HepG2 (cell line): Measurements from ENCODE around the gene ENTPD6. TPM values are rescaled to one million over a fixed set of nuclear protein-coding genes. Genes with fewer than 3 reads are reported as not detected.

Experiments
- ATAC-seq: fragments of 200-7000 bp; cut with Tn5 transposase; 3 replicates; pipeline ENCODE4 v1.9.1; 2020; ENCODE audit warnings: mild to moderate bottlenecking, moderate library complexity
- BruUV-seq: library from RNA; stranded (reverse); fragments of 400-500 nt; replicated peaks from 2 replicates; lab custom pipeline; 2021; lab: Mats Ljungman, UMichigan
- CTCF ChIA-PET: fragments of 300-600 bp; formaldehyde crosslinking; extraction: SDS; loops from one replicate; lab custom pipeline; 2021; ENCODE audit warnings: low total read pairs, inconsistent platforms, low intra/inter-chr PET ratio; lab: Yijun Ruan, JAX
- POLR2A ChIA-PET: fragments of 350-600 bp; sonication (Branson Sonifier 250); formaldehyde crosslinking; loops from one replicate; lab custom pipeline; 2020; ENCODE audit warnings: antibody characterized with exemption, inconsistent platforms; lab: Yijun Ruan, JAX
- DNase-seq: peaks from one replicate; pipeline ENCODE4 v3.0.0-alpha.2; 2015; ENCODE audit warnings: low spot score
- FAIRE-seq: peaks from 3 replicates; lab custom pipeline; 2011; peaks lifted over from hg19 to GRCh38; lab: Jason Lieb, UNC
- H2AFZ ChIP-seq: one replicate; pipeline ENCODE4 v1.6.1; 2011; ENCODE audit warnings: low read length, inconsistent platforms
- H3K27ac ChIP-seq: fragments of 300-600 bp; 3 replicates; pipeline ENCODE4 v1.8.0; 2011; ENCODE audit warnings: mixed run types, mild to moderate bottlenecking, mixed read lengths, low read length, inconsistent platforms; ENCODE audit not compliant: insufficient read depth; ENCODE audit errors: extremely low read length
- H3K27me3 ChIP-seq, 2 experiments: fragments of 200-600 bp in 1 of 2; 2 replicates in 1 of 2; 3 replicates in 1 of 2; pipeline versions ENCODE4 v1.6.0 to v1.8.0; 2011; ENCODE audit warnings: low read length in 2 of 2, mild to moderate bottlenecking in 2 of 2, moderate library complexity in 2 of 2, inconsistent platforms in 1 of 2; ENCODE audit not compliant: insufficient read depth in 2 of 2, control insufficient read depth in 1 of 2
- H3K36me3 ChIP-seq, 2 experiments: fragments of 200-600 bp in 1 of 2; replicated peaks in 1 of 2; 2 replicates in 1 of 2; 3 replicates in 1 of 2; pipeline versions ENCODE4 v1.5.1 to v1.8.0; 2011; ENCODE audit warnings: low read length in 2 of 2, inconsistent platforms in 1 of 2; ENCODE audit not compliant: insufficient read depth in 2 of 2, control insufficient read depth in 1 of 2
- H3K4me1 ChIP-seq: 2 replicates; pipeline ENCODE4 v1.5.1; 2012; ENCODE audit warnings: low read length, inconsistent platforms; ENCODE audit not compliant: insufficient read depth
- H3K4me2 ChIP-seq: 2 replicates; pipeline ENCODE4 v1.6.0; 2011; ENCODE audit warnings: low read depth, low read length, inconsistent platforms
- H3K4me3 ChIP-seq, 3 experiments: fragments of 200-600 bp in 1 of 3; sonication (generic), shearing (Covaris generic) in 1 of 3; replicated peaks in 1 of 3; 2 replicates each; pipeline ENCODE4 v1.5.1; 2011 to 2016; ENCODE audit warnings: low read length in 3 of 3, inconsistent platforms in 2 of 3, low read depth in 2 of 3, mild to moderate bottlenecking in 2 of 3, control low read depth in 1 of 3, mixed read lengths in 1 of 3; ENCODE audit not compliant: insufficient read depth in 1 of 3
- H3K79me2 ChIP-seq: one replicate; pipeline ENCODE4 v1.6.1; 2011; ENCODE audit warnings: low read length, inconsistent platforms; ENCODE audit not compliant: insufficient read depth
- H3K9ac ChIP-seq: 2 replicates; pipeline ENCODE4 v1.6.0; 2011; ENCODE audit warnings: mild to moderate bottlenecking, low read depth, low read length, inconsistent platforms; ENCODE audit not compliant: insufficient read depth
- H3K9me3 ChIP-seq: 2 replicates; pipeline ENCODE4 v1.5.1; 2012; ENCODE audit warnings: mild to moderate bottlenecking, low read length
- H4K20me1 ChIP-seq: 2 replicates; pipeline ENCODE4 v1.6.0; 2011; ENCODE audit warnings: inconsistent platforms, mild to moderate bottlenecking, low read length, moderate library complexity; ENCODE audit not compliant: insufficient read depth
- CENPBD1 ChIP-seq: sonication (generic); formaldehyde crosslinking; IDR thresholded peaks from 2 replicates; pipeline ENCODE4 v1.8.0; 2022; ENCODE audit warnings: missing genetic modification reagents, low read depth, mild to moderate bottlenecking, borderline replicate concordance
- CHCHD3 ChIP-seq: sonication (generic); formaldehyde crosslinking; IDR thresholded peaks from 2 replicates; pipeline ENCODE4 v1.8.0; 2022; ENCODE audit warnings: mild to moderate bottlenecking, missing genetic modification reagents, moderate library complexity
- GATAD1 ChIP-seq: IDR thresholded peaks from 2 replicates; pipeline ENCODE4 v1.6.1; 2016; ENCODE audit warnings: missing genetic modification reagents, missing compliant biosample characterization
- IRF2 ChIP-seq: IDR thresholded peaks from 2 replicates; pipeline ENCODE4 v1.6.1; 2018; ENCODE audit warnings: missing genetic modification reagents, missing compliant biosample characterization
- MTF1 ChIP-seq: sonication (generic); formaldehyde crosslinking; IDR thresholded peaks from 2 replicates; pipeline ENCODE4 v1.5.0; 2020; ENCODE audit warnings: missing genetic modification reagents
- PAX8 ChIP-seq: sonication (generic); formaldehyde crosslinking; IDR thresholded peaks from 2 replicates; pipeline ENCODE4 v1.8.0; 2022; ENCODE audit warnings: mild to moderate bottlenecking, missing genetic modification reagents, borderline replicate concordance
- SSRP1 ChIP-seq: IDR thresholded peaks from 2 replicates; pipeline ENCODE4 v1.6.1; 2016; ENCODE audit warnings: control low read depth
- ZBTB42 ChIP-seq: sonication (generic); formaldehyde crosslinking; IDR thresholded peaks from 2 replicates; pipeline ENCODE4 v1.5.0; 2020; ENCODE audit warnings: mild to moderate bottlenecking, missing genetic modification reagents
- WGBS: methylation state at CpG from one replicate; pipeline ENCODE4 v1.1.6; 2017; ENCODE audit warnings: low lambda C conversion rate; 5-methylcytosine and 5-hydroxymethylcytosine counted together
- in situ Hi-C: cut with HindIII; loops from 2 replicates; pipeline ENCODE4 v1.10.0; 2017; ENCODE audit warnings: low pct_unique_long_range_greater_than_20kb; ENCODE audit not compliant: extremely low pct_ligation_motif_present
- intact Hi-C: fragments of 100-400 bp; cut with micrococcal nuclease; formaldehyde crosslinking; loops from one replicate; pipeline ENCODE4 v1.10.0; 2022; ENCODE audit not compliant: unreplicated experiment
- polyA plus RNA-seq, 8 experiments: library from polyadenylated mRNA; depleted of rRNA in 3 of 8; stranded (reverse) in 7 of 8; unstranded in 1 of 8; fragments of >200 nt; fragmentation: Illumina TruSeq in 4 of 8; extraction: Trizol in 4 of 8; gene quantifications; 2 replicates each; pipeline versions ENCODE4 v1.2.1 to v1.2.3, GENCODE V29; 2011 to 2016; ENCODE audit warnings: low read depth in 4 of 8, missing spikeins in 1 of 8, mixed read lengths in 1 of 8; ENCODE audit not compliant: insufficient read depth in 1 of 8
- total RNA-seq, 5 experiments: library from RNA; depleted of rRNA; stranded (reverse); fragments of >200 nt; fragmentation: Illumina TruSeq; extraction: Trizol; gene quantifications; 2 replicates each; pipeline ENCODE4 v1.2.3, GENCODE V29; 2016; ENCODE audit warnings: low read depth in 1 of 5
- TF ChIP-seq, protein P1 (sequence below): fragments of 450-650 bp; IDR thresholded peaks from 2 replicates; pipeline ENCODE4 v1.6.1; 2016

The ENTPD6 gene
- total and polyA plus RNA-seq, 2 of the 13 experiments (the other 11 are each of a cell fraction or from before 2014, with no cell fraction given): 164 to 172 TPM

GRCh38 chr20:25250508-25250907 lies 55.0 kb downstream of the ENTPD6 start:
- Histone ChIP-seq H2AFZ (no peak overlapping the region), H3K27me3 (peaks cover 0 to 8% of the 10 kb centered on the region in 2 experiments; a peak in 1 of 5 replicates), H4K20me1 (no peaks in the 10 kb centered on the region), H3K9me3 (no peaks in the 10 kb centered on the region), H3K4me3 (no peak overlapping the region), H3K4me1 (peaks cover 55% of the 10 kb centered on the region), H3K9ac (no peak overlapping the region), H3K36me3 (peaks cover 2 to 8% of the 10 kb centered on the region in 2 experiments; a peak in 2 of 5 replicates), H3K79me2 (peaks cover 47% of the 10 kb centered on the region), H3K27ac (no peak overlapping the region), H3K4me2 (0 out of 2 replicates have a peak overlapping the region, but pooled peaks have one; percentile 87)
- TF ChIP-seq, protein P1, sequence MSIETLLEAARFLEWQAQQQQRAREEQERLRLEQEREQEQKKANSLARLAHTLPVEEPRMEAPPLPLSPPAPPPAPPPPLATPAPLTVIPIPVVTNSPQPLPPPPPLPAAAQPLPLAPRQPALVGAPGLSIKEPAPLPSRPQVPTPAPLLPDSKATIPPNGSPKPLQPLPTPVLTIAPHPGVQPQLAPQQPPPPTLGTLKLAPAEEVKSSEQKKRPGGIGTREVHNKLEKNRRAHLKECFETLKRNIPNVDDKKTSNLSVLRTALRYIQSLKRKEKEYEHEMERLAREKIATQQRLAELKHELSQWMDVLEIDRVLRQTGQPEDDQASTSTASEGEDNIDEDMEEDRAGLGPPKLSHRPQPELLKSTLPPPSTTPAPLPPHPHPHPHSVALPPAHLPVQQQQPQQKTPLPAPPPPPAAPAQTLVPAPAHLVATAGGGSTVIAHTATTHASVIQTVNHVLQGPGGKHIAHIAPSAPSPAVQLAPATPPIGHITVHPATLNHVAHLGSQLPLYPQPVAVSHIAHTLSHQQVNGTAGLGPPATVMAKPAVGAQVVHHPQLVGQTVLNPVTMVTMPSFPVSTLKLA: no peak
- no peak for TF ChIP-seq MTF1 (CRISPR knock-in tag)
- no peak for FAIRE-seq
- ChIA-PET CTCF (no interaction called here), POLR2A (no interaction called here)
- DNase-seq: no peak
- BruUV-seq: no TSS peak
- intact Hi-C loops (no loop called here), in situ Hi-C loops (no loop called here)
- 95% methylated on average over 3 of the region's 3 CpGs for WGBS
- ATAC-seq: no peak

- TF ChIP-seq CHCHD3 (CRISPR knock-in tag) (no peak), SSRP1 (no peak), IRF2 (CRISPR knock-in tag) (no peak), GATAD1 (CRISPR knock-in tag) (no peak), CENPBD1 (CRISPR knock-in tag) (no peak), PAX8 (CRISPR knock-in tag) (no peak), ZBTB42 (no peak)
- TF ChIP-seq, all 625 proteins: peak for 0
- DNase-seq (no peak), ATAC-seq (no peak), FAIRE-seq (no peak)
- intact Hi-C loops (no loop called here), in situ Hi-C loops (no loop called here)
- no peaks in the 10 kb centered on the region for H4K20me1 ChIP-seq
- H3K9ac ChIP-seq: no peak overlapping the region
- CTCF ChIA-PET: no interaction called here
- H3K9me3 ChIP-seq: no peaks in the 10 kb centered on the region
- no peak overlapping the region for H2AFZ ChIP-seq
- H3K4me3 ChIP-seq: no peak overlapping the region
- peaks cover 2 to 8% of the 10 kb centered on the region in 2 experiments; a peak in 2 of 5 replicates for H3K36me3 ChIP-seq
- H3K27me3 ChIP-seq: peaks cover 0 to 8% of the 10 kb centered on the region in 2 experiments; a peak in 1 of 5 replicates
- POLR2A ChIA-PET: interaction anchor here (1.7 kb wide), 1 partner anchor 59 kb away, joined by 3 read pairs; no protein-coding TSS in a partner anchor
- peaks cover 55% of the 10 kb centered on the region for H3K4me1 ChIP-seq
- 98% methylated on average over 9 of the region's 9 CpGs for WGBS
- H3K4me2 ChIP-seq: no peak overlapping the region
- BruUV-seq: no TSS peak
- H3K79me2 ChIP-seq: peaks cover 49% of the 10 kb centered on the region
- H3K27ac ChIP-seq: no peak overlapping the region
Observed at GRCh38 chr20:25251019-25251418, 55.5 kb downstream of the ENTPD6 start.
